ENCODE data around the gene ISL1. TPM values are rescaled to one million over a fixed set of nuclear protein-coding genes. Genes with fewer than 3 reads are reported as not detected.

Gene ISL1
- total RNA-seq, 1 donor = not detected

GRCh38 chr5:51404255-51404654, 21.0 kb downstream of the ISL1 start:
- TF ChIP-seq, protein P1, sequence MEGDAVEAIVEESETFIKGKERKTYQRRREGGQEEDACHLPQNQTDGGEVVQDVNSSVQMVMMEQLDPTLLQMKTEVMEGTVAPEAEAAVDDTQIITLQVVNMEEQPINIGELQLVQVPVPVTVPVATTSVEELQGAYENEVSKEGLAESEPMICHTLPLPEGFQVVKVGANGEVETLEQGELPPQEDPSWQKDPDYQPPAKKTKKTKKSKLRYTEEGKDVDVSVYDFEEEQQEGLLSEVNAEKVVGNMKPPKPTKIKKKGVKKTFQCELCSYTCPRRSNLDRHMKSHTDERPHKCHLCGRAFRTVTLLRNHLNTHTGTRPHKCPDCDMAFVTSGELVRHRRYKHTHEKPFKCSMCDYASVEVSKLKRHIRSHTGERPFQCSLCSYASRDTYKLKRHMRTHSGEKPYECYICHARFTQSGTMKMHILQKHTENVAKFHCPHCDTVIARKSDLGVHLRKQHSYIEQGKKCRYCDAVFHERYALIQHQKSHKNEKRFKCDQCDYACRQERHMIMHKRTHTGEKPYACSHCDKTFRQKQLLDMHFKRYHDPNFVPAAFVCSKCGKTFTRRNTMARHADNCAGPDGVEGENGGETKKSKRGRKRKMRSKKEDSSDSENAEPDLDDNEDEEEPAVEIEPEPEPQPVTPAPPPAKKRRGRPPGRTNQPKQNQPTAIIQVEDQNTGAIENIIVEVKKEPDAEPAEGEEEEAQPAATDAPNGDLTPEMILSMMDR (IDR thresholded peaks at IDR 0.05; ENCODE audit: extremely low read depth, low read depth, low read length) = no peak
- H3K4me1 ChIP-seq (ENCODE audit: insufficient read depth, low read length) = no peaks in the 10 kb centered on the region
- no peaks in the 10 kb centered on the region for H4K20me1 ChIP-seq (ENCODE audit: insufficient read depth, low read length)
- no peak overlapping the region for H3K4me2 ChIP-seq (ENCODE audit: insufficient read depth, low read length)
- no peaks in the 10 kb centered on the region for H3K79me2 ChIP-seq (ENCODE audit: insufficient read depth, low read length)
- H3K27me3 ChIP-seq (ENCODE audit: insufficient read depth, low read length) = no peaks in the 10 kb centered on the region
- peaks cover 3% of the 10 kb centered on the region for H3K9me3 ChIP-seq (ENCODE audit: low read depth, low read length)
- H3K4me3 ChIP-seq (ENCODE audit: insufficient read depth, low read length) = no peak overlapping the region
- H3K36me3 ChIP-seq (ENCODE audit: insufficient read depth, low read length) = no peaks in the 10 kb centered on the region
- no peak for DNase-seq (ENCODE audit: insufficient read length, low spot score, missing footprints)
- no peak overlapping the region for H3K27ac ChIP-seq (ENCODE audit: low read depth, low read length)
- H2AFZ ChIP-seq (ENCODE audit: low read length) = no peak overlapping the region

- H3K27me3 ChIP-seq (ENCODE audit: insufficient read depth, low read length) = no peaks in the 10 kb centered on the region
- H3K79me2 ChIP-seq (ENCODE audit: insufficient read depth, low read length) = no peaks in the 10 kb centered on the region
- no peaks in the 10 kb centered on the region for H3K4me1 ChIP-seq (ENCODE audit: insufficient read depth, low read length)
- DNase-seq (ENCODE audit: insufficient read length, low spot score, missing footprints) = no peak
- H3K9me3 ChIP-seq (ENCODE audit: low read depth, low read length) = peaks cover 7% of the 10 kb centered on the region
- no peak overlapping the region for H3K27ac ChIP-seq (ENCODE audit: low read depth, low read length)
- H3K4me2 ChIP-seq (ENCODE audit: insufficient read depth, low read length) = no peak overlapping the region
- no peaks in the 10 kb centered on the region for H3K36me3 ChIP-seq (ENCODE audit: insufficient read depth, low read length)
- no peaks in the 10 kb centered on the region for H4K20me1 ChIP-seq (ENCODE audit: insufficient read depth, low read length)
- no peak overlapping the region for H3K4me3 ChIP-seq (ENCODE audit: insufficient read depth, low read length)
- H2AFZ ChIP-seq (ENCODE audit: low read length) = no peak overlapping the region
- TF ChIP-seq, protein P1 (IDR thresholded peaks at IDR 0.05; ENCODE audit: extremely low read depth, low read depth, low read length) = no peak
Observed at GRCh38 chr5:51411921-51412325, 28.7 kb downstream of the ISL1 start.

DNA sequence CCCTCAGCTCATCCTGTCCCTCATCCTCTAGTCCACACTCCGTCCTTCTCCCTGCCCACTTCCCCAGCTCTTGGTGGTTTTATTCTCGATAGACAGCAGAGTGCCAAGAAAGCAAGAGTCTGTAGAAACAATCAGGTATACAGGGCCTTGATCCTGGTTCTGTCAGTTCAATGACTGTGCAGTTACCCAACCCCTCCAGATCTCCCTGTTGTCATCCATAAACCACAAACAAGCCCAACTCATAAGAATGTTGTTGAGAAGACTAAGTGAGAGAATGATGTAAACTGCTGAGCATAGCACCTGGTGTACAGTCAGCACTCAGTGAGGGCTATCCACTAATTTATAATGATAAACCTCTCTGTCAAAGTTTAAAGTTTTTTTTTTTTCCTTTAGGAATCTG, 31.3 kb downstream of the ISL1 start:
- Histone ChIP-seq H3K9me3 (ENCODE audit: low read depth, low read length) (peaks cover 7% of the 10 kb centered on the region), H3K27me3 (ENCODE audit: insufficient read depth, low read length) (no peaks in the 10 kb centered on the region), H3K4me2 (ENCODE audit: insufficient read depth, low read length) (no peak overlapping the region), H3K4me1 (ENCODE audit: insufficient read depth, low read length) (no peaks in the 10 kb centered on the region), H3K27ac (ENCODE audit: low read depth, low read length) (no peak overlapping the region), H2AFZ (ENCODE audit: low read length) (no peak overlapping the region), H3K79me2 (ENCODE audit: insufficient read depth, low read length) (no peaks in the 10 kb centered on the region), H3K4me3 (ENCODE audit: insufficient read depth, low read length) (no peak overlapping the region), H4K20me1 (ENCODE audit: insufficient read depth, low read length) (no peaks in the 10 kb centered on the region), H3K36me3 (ENCODE audit: insufficient read depth, low read length) (no peaks in the 10 kb centered on the region)
- DNase-seq (ENCODE audit: insufficient read length, low spot score, missing footprints) = no peak
- TF ChIP-seq, protein P1 (IDR thresholded peaks at IDR 0.05; ENCODE audit: extremely low read depth, low read depth, low read length) = no peak

GRCh38 chr5:51416149-51416548, 32.9 kb downstream of the ISL1 start:
- no peaks in the 10 kb centered on the region for H3K79me2 ChIP-seq (ENCODE audit: insufficient read depth, low read length)
- no peaks in the 10 kb centered on the region for H3K4me1 ChIP-seq (ENCODE audit: insufficient read depth, low read length)
- DNase-seq (ENCODE audit: insufficient read length, low spot score, missing footprints) = no peak
- no peaks in the 10 kb centered on the region for H4K20me1 ChIP-seq (ENCODE audit: insufficient read depth, low read length)
- TF ChIP-seq, protein P1 (IDR thresholded peaks at IDR 0.05; ENCODE audit: extremely low read depth, low read depth, low read length) = no peak
- no peaks in the 10 kb centered on the region for H3K36me3 ChIP-seq (ENCODE audit: insufficient read depth, low read length)
- H3K27ac ChIP-seq (ENCODE audit: low read depth, low read length) = no peak overlapping the region
- H3K4me2 ChIP-seq (ENCODE audit: insufficient read depth, low read length) = no peak overlapping the region
- no peaks in the 10 kb centered on the region for H3K27me3 ChIP-seq (ENCODE audit: insufficient read depth, low read length)
- H2AFZ ChIP-seq (ENCODE audit: low read length) = no peak overlapping the region
- no peak overlapping the region for H3K4me3 ChIP-seq (ENCODE audit: insufficient read depth, low read length)
- peaks cover 7% of the 10 kb centered on the region for H3K9me3 ChIP-seq (ENCODE audit: low read depth, low read length)

Measured in osteoblast (primary cell).